Measurements from ENCODE around the gene BAZ2A. TPM values are rescaled to one million over a fixed set of nuclear protein-coding genes. Genes with fewer than 3 reads are reported as not detected.

BAZ2A gene
- total RNA-seq, 1 donor: 49.6 TPM

- DNase-seq (ENCODE audit: insufficient read length, low spot score, missing footprints): peak; percentile 98
- TF ChIP-seq, protein P1, sequence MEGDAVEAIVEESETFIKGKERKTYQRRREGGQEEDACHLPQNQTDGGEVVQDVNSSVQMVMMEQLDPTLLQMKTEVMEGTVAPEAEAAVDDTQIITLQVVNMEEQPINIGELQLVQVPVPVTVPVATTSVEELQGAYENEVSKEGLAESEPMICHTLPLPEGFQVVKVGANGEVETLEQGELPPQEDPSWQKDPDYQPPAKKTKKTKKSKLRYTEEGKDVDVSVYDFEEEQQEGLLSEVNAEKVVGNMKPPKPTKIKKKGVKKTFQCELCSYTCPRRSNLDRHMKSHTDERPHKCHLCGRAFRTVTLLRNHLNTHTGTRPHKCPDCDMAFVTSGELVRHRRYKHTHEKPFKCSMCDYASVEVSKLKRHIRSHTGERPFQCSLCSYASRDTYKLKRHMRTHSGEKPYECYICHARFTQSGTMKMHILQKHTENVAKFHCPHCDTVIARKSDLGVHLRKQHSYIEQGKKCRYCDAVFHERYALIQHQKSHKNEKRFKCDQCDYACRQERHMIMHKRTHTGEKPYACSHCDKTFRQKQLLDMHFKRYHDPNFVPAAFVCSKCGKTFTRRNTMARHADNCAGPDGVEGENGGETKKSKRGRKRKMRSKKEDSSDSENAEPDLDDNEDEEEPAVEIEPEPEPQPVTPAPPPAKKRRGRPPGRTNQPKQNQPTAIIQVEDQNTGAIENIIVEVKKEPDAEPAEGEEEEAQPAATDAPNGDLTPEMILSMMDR (IDR thresholded peaks at IDR 0.05; ENCODE audit: extremely low read depth, low read depth, low read length): no peak
- H3K9me3 ChIP-seq (ENCODE audit: low read depth, low read length): no peaks in the 10 kb centered on the region
- H3K27ac ChIP-seq (ENCODE audit: low read depth, low read length): peak within 1 kb of the TSS; percentile 90
- H2AFZ ChIP-seq (ENCODE audit: low read length): peak within 1 kb of the TSS; percentile 84
- peak within 1 kb of the TSS; percentile 100 for H3K4me2 ChIP-seq (ENCODE audit: insufficient read depth, low read length)
- H4K20me1 ChIP-seq (ENCODE audit: insufficient read depth, low read length): peaks cover 26% of the 10 kb centered on the region
- peaks cover 15% of the 10 kb centered on the region for H3K4me1 ChIP-seq (ENCODE audit: insufficient read depth, low read length)
- peaks cover 43% of the 10 kb centered on the region for H3K79me2 ChIP-seq (ENCODE audit: insufficient read depth, low read length)
- H3K36me3 ChIP-seq (ENCODE audit: insufficient read depth, low read length): peaks cover 41% of the 10 kb centered on the region
- H3K4me3 ChIP-seq (ENCODE audit: insufficient read depth, low read length): peak within 1 kb of the TSS; percentile 95
- no peaks in the 10 kb centered on the region for H3K27me3 ChIP-seq (ENCODE audit: insufficient read depth, low read length)
Observed at GRCh38 chr12:56645717-56646446, 15.8 kb upstream of the BAZ2A start, which contains the start of gene ATP5F1B. ATP5F1B (minus strand) TSS chr12:56645984; CDS start chr12:56645963, 21 bp downstream.

- peaks cover 26% of the 10 kb centered on the region for H4K20me1 ChIP-seq (ENCODE audit: insufficient read depth, low read length)
- H3K9me3 ChIP-seq (ENCODE audit: low read depth, low read length): no peaks in the 10 kb centered on the region
- DNase-seq (ENCODE audit: insufficient read length, low spot score, missing footprints): no peak
- TF ChIP-seq, protein P1 (IDR thresholded peaks at IDR 0.05; ENCODE audit: extremely low read depth, low read depth, low read length): no peak
- H3K27ac ChIP-seq (ENCODE audit: low read depth, low read length): peak overlapping the region; percentile 90
- no peaks in the 10 kb centered on the region for H3K27me3 ChIP-seq (ENCODE audit: insufficient read depth, low read length)
- H3K4me2 ChIP-seq (ENCODE audit: insufficient read depth, low read length): peak overlapping the region; percentile 100
- peaks cover 48% of the 10 kb centered on the region for H3K36me3 ChIP-seq (ENCODE audit: insufficient read depth, low read length)
- H3K4me3 ChIP-seq (ENCODE audit: insufficient read depth, low read length): peak overlapping the region; percentile 95
- peak overlapping the region; percentile 84 for H2AFZ ChIP-seq (ENCODE audit: low read length)
- H3K4me1 ChIP-seq (ENCODE audit: insufficient read depth, low read length): peaks cover 15% of the 10 kb centered on the region
- peaks cover 43% of the 10 kb centered on the region for H3K79me2 ChIP-seq (ENCODE audit: insufficient read depth, low read length)
Observed at GRCh38 chr12:56645201-56645716, 15.1 kb upstream of the BAZ2A start.

GRCh38 chr12:56644654-56645053 lies 14.5 kb upstream of the BAZ2A start:
- H3K4me3 ChIP-seq (ENCODE audit: insufficient read depth, low read length): peak overlapping the region; percentile 95
- H3K4me2 ChIP-seq (ENCODE audit: insufficient read depth, low read length): peak overlapping the region; percentile 100
- H2AFZ ChIP-seq (ENCODE audit: low read length): peak overlapping the region; percentile 84
- H3K79me2 ChIP-seq (ENCODE audit: insufficient read depth, low read length): peaks cover 45% of the 10 kb centered on the region
- H3K4me1 ChIP-seq (ENCODE audit: insufficient read depth, low read length): peaks cover 15% of the 10 kb centered on the region
- peaks cover 54% of the 10 kb centered on the region for H3K36me3 ChIP-seq (ENCODE audit: insufficient read depth, low read length)
- H3K27ac ChIP-seq (ENCODE audit: low read depth, low read length): peak overlapping the region; percentile 90
- DNase-seq (ENCODE audit: insufficient read length, low spot score, missing footprints): no peak
- no peaks in the 10 kb centered on the region for H3K27me3 ChIP-seq (ENCODE audit: insufficient read depth, low read length)
- peaks cover 26% of the 10 kb centered on the region for H4K20me1 ChIP-seq (ENCODE audit: insufficient read depth, low read length)
- H3K9me3 ChIP-seq (ENCODE audit: low read depth, low read length): no peaks in the 10 kb centered on the region
- TF ChIP-seq, protein P1 (IDR thresholded peaks at IDR 0.05; ENCODE audit: extremely low read depth, low read depth, low read length): no peak

GRCh38 chr12:56641219-56641618 lies 11.1 kb upstream of the BAZ2A start:
- no peak for DNase-seq (ENCODE audit: insufficient read length, low spot score, missing footprints)
- Histone ChIP-seq H3K27ac (ENCODE audit: low read depth, low read length) (no peak overlapping the region), H4K20me1 (ENCODE audit: insufficient read depth, low read length) (peaks cover 26% of the 10 kb centered on the region), H2AFZ (ENCODE audit: low read length) (no peak overlapping the region), H3K9me3 (ENCODE audit: low read depth, low read length) (no peaks in the 10 kb centered on the region), H3K27me3 (ENCODE audit: insufficient read depth, low read length) (no peaks in the 10 kb centered on the region), H3K36me3 (ENCODE audit: insufficient read depth, low read length) (peaks cover 79% of the 10 kb centered on the region), H3K4me2 (ENCODE audit: insufficient read depth, low read length) (no peak overlapping the region), H3K4me1 (ENCODE audit: insufficient read depth, low read length) (peaks cover 21% of the 10 kb centered on the region), H3K4me3 (ENCODE audit: insufficient read depth, low read length) (no peak overlapping the region), H3K79me2 (ENCODE audit: insufficient read depth, low read length) (peaks cover 47% of the 10 kb centered on the region)
- TF ChIP-seq, protein P1 (IDR thresholded peaks at IDR 0.05; ENCODE audit: extremely low read depth, low read depth, low read length): no peak

Data from osteoblast (primary cell).